Activated CD8-positive, alpha-beta memory T cell treated with anti-CD3 and anti-CD28 coated beads for 48 hours (primary cell): Measurements from ENCODE around the gene ALPK1.
"Not testable (repeated sequence)": the region's sequence is repeated elsewhere in the genome, so short reads cannot be mapped to it uniquely, and the experiment has no call there.

ENCODE experiments used
- DNase-seq, 3 experiments: peaks; one replicate each; pipeline ENCODE4 v3.0.0-alpha.2; 2020; ENCODE audit warnings: low read depth in 2 of 3, low spot score in 2 of 3

The ALPK1 gene

DNA sequence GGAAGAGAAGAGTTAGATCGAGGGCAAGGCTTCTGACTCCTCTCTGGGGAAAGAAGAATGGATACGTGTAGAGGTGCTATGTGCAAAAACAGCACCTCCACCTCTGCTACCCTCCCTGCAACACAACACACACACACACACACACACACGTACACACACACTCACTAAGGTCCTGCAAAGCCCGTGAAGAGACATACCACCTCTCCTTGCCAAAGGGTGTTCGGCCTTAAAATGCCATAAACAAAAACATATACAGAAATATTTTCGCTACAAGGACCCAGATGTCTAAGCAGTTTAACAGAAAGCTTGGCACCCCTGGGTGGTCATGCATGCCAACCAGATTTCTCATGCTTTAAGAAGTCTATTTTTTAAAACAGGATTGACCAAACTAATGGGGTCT lies 13.0 kb upstream of the ALPK1 start:
- DNase-seq = no peak

DNA sequence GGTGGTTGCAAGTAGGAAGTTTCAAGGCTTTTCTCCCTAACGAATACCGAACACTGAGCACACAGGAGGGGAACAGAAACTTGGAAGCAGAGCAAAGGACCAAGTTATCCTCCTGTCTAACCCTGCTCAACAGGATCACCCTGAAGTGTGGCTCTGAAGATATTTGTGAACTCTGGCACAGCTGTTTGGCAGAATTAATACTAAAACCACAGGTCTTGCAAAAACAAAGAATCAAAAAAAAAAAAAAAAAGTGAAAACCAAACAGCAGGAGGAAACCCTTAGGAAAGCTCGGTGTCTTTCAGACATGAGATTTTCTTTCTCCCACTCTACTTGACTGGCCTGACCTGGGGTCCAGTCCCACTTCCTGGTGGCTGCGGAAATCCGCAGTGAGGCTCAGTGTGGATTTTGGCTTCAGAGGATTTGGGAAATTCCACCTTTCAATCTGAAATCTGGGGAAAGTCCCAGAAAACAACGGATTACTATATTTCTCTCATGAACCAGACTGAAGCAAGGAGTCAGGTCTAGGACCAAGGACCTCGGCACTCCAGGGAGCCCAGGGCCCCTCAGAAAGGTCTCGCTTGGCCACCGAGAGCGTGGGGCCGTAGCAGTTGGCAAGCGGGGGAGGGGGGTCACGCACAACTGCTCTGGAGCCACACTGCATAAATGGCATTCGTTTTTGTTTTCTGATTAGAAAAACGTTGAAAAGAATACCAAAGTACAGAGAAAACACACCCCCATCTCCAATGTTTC lies 12.3 kb upstream of the ALPK1 start:
- DNase-seq = no peak

DNA sequence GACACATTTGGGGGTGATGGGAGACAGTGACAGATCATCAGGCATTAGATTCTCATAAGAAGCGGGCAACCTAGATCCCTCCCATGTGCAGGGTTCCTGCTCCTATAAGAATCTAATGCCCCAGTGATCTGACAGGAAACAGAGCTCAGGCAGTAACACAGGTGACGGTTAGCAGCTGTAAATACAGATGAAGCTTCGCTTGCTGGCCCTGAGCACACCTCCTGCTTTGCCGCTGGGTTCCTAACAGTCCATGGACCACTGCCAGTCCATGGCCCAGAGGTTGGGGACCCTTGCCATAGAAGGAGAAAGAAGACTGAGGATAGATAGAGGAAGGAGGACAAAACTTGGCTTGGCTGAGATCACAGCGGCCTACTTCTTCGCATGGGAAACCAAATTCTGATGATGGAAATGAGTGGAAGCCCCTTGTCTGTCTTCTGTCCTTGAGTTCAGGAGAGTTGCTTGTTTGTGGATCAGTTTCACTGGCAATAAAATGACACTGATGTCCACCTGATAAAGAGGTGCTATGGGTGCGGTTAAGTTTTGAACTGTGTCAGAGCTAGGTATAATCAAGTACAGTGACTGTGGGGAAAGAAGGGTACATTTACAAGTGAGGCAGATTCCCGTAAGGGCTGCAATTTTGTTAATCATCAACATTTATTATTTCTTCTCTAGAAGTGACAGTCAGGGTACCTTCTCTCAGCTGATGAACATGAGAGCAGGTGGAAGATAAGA lies 9.7 kb upstream of the ALPK1 start:
- DNase-seq = no peak

DNA sequence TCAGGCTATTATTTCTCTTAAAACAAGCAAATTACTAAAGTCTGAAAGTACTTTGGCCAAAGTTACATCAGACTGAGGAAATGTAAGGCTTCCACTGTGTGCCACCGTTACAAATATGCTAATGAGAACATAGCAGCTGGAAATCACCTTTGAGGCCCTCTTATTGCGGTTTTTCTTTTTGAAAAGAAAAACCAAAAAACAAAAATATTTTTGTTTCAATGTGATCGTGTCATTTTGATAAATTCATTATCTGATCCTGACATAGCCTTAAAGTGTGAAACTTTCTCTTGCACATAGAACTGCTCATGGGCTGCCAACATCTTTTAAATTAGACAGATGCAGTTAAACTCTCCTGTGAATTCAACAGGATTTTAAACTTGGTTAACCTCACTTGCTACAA lies 8.7 kb upstream of the ALPK1 start:
- DNase-seq = no peak

DNA sequence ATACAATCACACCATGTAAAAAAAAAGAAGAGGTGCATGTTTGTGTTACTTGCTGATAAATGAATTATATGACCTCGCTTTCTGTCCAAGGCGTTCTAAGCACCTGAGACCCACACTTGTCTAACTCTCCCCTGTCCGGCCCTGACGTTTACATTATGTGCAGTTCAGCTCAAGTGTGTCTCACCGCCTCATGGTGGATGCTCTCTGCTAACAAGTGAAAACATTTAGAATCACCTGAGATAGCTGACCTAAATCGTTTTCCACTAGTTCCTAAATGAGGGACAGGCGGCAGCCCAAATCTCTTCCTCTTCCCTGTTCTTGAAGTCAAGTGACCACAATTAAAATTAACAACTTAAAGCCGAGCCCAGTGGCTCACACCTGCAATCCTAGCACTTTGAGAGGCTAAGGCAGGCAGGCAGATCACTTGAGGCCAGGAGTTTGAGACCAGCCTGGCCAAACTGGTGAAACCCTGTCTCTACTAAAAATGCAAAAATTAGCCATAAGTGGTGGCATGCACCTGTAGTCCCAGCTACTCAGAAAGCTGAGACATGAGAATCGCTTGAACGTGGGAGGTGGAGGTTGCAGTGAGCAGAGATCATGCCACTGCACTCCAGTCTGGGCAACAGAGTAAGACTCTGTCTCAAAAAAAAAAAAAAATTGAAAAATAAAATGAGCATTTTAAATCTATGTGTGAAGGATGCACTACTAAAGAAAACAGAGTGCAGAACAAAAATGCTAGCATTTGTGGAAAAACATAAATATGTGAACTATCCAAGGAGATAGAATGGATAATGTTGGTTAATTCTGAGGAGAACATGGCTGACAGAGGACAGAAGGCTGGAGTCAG lies 7.5 kb upstream of the ALPK1 start:
- DNase-seq = no peak

DNA sequence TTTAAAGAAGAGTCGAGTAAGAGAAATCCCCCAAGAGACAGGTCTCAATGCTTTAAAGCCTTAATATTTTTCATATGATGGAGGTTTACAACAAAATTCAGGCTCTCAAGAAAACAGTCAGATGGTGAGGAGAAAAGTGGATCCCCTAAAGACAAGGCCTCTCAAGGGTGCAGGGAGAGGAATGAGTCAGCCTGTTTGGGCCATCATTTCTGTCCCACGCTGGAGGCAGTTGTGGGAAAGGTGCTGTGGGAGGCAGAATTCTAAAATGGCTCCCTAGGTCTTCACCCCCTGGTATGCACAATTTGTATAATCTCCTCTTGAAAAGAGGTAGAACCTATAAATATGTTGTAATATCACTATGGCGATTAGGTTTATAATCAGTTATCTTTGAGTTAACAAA lies 6.8 kb upstream of the ALPK1 start:
- no peak for DNase-seq

DNA sequence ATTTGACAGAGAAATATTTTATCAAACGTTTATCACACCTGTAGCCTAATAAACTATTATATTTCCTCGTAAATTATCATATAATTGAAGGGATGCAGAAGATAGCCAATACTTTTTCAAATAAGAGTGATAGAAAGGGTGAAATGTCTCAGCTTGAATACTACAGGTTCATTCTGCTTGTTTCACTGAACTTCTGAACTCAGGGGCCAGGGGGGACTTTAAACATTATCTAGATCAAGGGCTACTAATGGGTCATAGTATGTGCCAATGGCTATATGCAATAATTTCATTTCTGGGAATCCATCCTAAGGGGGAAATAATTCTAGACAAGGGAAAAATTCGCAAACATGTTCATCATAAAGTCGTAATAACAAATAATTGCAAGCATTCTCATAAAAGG lies 2.6 kb downstream of the ALPK1 start:
- no peak for DNase-seq

DNA sequence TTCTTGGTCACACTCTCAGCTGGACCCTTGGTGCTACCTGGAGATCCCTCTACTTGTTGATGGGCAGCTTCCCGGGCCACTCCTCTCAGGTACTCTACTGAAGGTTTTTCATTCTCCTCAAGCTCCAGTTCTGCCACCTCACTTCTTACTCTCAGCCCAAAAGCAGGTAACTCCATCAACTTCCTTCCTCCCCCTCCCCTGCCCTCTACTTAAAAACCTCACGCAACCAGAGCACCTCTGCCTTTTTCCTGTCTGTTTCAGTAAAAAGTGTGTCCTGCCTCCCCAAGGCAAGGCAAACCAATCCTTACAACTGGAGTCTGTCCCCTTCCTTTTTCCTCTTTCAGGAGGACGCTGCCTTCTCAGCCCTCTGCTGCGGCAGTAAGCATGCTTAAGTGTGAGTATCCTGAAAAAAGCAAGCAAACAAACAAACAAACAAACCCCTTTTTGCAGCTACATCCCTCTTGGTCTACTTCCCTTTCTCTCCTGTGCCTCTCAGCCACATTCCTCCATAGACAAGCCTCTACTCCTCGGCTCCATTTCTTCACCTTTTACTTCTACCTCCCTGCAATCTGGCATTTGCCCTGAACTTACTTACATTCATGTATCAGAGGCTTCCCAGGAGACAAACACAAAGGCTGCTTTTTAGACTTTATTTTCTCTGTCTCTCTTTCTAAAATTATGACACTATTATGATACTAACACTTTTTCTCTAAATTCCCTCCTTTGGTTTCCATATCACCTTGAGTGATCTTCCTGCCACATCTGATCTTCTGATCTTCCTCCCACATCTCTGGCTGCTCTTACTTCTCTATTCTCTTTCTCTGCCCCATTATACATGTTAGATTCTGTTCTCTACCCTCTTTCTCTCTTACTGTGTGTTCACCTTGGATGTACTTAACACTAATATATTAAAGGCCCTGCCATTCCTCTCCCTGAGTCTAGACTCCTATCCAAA lies 5.4 kb downstream of the ALPK1 start:
- DNase-seq = no peak

DNA sequence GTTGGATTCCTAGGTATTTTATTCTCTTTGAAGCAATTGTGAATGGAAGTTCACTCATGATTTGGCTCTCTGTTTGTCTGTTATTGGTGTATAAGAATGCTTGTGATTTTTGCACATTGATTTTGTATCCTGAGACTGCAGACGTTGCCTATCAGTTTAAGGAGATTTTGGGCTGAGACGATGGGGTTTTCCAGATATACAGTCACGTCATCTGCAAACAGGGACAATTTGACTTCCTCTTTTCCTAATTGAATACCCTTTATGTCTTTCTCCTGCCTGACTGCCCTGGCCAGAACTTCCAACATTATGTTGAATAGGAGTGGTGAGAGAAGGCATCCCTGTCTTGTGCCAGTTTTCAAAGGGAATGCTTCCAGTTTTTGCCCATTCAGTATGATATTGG lies 8.3 kb downstream of the ALPK1 start:
- not testable (repeated sequence) for DNase-seq

DNA sequence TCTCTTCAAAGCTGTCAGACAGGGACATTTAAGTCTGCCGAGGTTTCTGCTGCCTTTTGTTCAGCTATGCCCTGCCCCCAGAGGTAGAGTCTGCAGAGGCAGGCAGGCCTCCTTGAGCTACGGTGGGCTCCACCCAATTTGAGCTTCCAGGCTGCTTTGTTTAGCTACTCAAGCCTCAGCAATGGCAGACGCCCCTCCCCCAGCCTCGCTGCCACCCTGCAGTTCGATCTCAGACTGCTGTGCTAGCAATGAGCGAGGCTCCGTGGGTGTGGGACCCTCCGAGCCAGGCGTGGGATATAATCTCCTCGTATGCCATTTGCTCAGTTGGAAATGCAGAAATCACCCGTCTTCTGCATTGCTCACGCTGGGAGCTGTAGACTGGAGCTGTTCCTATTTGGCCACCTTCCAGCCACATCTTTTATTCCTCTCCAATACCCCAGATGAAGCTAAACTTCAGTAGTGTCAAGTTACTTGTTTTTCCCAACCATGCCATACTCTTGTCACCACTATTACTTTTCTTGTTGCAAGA lies 12.2 kb downstream of the ALPK1 start:
- not testable (repeated sequence) for DNase-seq

DNA sequence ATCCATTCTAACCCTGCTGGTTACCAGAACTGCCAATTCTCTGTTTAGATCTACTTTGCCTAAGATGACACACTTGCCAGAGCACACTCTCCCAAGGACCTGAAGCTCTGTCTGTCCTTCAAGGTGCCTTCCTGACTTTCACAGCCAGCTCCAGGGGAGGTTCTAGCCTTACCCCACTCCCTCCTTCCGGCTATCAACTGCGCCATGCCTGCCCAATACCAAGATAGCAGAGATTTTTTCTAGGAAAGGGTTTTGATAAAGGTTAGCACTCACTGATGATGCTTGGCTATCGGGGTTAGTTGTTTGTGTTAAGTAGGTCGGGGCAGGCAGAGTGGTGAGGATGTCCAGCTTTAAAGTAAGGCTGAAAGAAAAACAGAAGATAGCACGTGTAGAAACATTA lies 14.3 kb downstream of the ALPK1 start:
- DNase-seq = no peak

DNA sequence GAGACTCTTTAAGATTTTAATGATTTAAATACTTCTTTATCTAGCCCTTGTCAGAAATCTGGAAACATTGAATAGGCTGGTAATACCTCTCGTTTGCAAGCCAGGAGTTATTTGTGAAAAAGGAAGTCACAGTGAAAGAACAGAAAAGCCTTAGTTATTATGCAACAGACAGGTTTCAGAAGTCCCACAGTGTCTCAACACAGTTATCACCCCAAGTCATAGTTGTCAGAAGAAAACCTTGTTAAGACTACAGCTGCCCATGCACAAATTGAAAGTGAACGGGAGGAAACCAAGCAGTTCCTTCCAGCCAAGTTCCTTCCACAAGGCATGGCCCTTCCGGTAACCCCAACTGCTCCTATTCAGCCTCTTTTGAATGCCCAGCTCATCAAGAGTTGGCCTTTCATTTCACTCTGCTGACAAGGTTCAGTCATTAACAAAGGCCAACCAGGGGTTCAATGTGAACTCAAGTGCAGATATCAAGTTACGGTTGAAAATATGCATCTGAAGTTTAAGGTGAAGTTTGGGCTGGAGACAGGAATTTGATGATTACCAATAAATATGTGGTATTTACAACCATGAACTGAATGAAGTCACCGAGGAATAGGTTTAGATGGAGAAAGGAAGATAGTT lies 15.6 kb downstream of the ALPK1 start:
- no peak for DNase-seq

DNA sequence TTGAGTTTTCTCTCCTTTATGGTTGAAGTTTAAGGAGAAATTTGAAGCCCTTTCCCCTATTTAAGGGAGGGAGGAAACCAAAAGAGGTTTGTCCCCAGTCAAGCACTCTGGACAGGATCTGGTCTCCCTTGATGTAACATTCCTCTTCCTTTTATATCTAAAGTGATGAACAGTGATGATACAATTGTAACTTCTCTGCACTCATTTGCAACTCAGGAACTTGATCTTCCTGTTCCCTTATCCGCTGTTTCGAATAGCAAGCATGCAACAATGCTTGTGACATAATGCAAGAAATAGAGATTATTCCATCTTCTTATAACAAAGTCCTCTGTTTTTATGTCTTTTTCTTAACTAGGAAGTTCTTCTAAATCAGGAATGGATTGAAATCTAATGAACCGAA lies 18.3 kb downstream of the ALPK1 start:
- DNase-seq = no peak

DNA sequence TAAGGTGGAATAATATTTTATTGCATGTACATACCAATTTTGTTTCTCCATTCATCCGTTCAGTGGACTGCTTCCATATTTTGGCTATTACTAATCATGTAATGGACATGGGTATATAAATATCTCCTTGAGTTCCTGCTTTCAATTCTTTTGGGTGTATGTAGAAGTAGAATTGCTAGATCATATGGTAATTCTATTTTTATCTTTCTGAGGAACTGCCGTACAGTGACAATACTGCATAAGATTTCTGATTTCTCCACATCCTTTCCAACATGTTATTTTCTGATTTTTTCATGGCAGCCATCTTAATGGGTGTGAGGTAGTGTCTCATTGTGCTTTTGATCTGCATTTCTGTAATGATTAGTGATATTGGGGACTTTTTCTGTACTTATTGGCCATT lies 19.2 kb downstream of the ALPK1 start:
- DNase-seq = no peak

DNA sequence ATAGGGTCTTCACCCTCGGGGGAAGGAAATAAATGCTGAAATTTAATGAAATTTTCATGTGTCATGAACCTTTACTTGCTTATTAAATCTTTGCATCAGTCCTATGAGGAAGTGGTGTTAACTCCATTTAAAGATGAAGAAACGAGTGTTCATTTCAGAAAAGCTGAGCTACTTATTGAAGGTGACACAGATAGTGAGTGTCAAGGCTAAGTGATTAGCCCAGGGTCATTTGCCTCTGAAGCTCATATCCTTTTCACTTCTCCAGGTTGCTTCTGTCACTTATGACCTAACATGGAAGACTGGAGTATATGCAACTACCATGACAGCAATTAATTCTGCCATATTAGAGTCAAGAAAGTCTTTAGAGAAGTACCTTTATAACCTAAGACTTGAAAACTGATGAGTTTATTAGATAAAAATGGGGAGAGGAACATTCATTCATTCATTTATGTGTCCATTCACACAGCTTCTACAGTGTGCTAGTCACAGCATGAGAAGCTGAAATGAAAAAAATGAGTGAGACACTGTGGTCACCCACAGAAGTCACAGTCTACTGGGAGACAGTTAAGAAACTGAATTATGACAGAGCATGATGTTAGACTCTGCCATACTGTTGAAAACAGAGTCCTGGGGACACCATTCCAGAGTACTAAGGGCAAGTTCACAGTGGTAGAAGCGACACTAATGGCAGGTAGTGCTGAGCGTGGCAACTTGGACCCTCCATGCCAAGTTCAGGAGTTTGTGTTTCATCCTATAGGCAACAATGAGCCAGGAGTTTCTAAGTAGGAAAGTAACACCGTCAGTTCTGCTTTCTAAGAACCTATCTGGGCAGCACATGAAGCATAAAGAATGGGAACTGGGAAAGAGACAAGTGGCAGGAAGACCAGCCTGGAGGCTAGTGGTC lies 21.3 kb downstream of the ALPK1 start:
- no peak for DNase-seq

DNA sequence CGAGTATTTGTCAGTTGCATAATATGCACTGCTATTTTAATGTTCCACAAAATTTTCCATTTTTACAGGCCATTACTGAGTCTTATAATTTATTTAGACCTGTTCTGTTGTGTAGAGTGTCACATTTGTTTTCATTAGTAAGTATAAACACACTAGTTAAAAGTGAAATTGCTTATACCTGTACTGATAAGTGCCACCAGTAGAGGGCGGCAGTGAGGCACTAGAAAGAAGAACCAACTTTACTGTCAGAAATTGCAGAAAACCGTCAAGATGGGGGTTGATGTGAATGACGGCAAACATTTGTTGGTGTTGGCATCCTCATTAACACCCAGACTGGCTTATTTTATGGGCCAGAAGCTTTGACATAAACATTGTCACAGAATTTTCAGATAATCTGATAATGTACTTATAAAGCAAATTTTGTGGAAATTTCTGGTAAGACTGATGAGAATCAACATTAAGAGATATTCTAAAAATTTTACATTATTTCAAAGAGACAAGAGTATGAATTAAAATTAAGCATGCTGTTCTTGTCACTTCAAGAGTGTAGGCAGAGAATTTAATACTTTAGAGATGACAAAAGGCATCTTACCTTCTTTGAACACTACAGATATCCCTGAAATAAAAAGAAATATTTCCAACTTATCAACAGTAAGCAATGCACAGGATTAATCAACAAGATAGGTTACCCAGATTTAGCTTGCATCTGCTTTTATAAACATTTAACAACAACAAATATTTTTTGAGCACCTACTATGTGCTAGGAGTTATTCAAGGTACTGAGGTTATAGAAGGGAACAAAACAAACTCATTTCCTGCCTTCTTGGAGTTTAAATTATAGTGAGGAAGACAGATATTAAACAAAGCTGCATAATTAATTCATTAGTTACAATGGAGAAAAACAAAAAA lies 24.9 kb downstream of the ALPK1 start:
- DNase-seq = peak; percentile 17 to 63 (median 43)

DNA sequence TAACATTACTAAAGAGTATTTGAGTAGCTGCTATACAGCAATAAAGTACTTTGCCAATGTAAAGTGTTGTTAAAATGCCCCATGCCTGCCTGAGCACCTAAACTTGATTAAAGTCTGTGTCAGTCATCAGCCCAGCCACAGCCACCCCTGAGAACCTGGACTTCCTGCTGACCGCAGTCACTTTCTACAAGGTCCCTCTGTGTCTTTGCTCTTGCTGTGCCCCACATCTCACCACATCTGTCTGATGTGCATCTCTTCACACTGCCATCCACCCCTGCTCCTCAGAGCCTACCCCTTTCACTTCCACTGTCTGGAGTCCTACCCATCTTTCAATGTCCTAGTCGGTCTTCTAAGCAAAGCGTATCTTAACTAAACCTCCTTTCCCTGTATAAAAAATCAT lies 25.7 kb downstream of the ALPK1 start:
- no peak for DNase-seq

DNA sequence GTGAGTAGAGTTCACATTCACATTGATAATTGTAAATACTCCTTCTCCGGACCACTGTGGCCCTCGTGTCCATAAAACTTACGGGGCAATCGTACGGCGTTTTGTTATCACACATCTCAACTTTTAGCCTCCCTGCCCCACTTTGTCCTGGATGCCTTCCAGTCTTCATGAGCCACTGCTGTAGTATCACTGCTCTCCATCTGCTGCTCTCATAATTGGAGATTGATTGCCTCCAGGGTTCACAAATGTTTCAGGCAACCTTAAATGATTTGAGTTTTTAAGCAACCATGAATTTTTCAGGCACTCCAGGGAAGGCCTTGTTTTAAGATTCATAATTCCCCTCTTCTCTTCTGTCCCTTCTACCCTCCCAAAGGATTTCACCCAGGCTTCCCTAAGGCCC lies 28.4 kb downstream of the ALPK1 start:
- DNase-seq = no peak
